Muscle layer of colon (tissue), 2 donors: ENCODE measurements around the gene SNX1.

Experiments used
- H3K27ac ChIP-seq: one replicate; pipeline ENCODE4 v1.7.0; 2013; ENCODE audit warnings: low read depth, mild to moderate bottlenecking, low read length, moderate library complexity
- H3K27me3 ChIP-seq, 2 donors: one replicate each; pipeline ENCODE4 v1.7.0; 2013; ENCODE audit warnings: low read length in 2 of 2, mild to moderate bottlenecking in 2 of 2; ENCODE audit not compliant: insufficient read depth in 2 of 2, control insufficient read depth in 1 of 2
- H3K36me3 ChIP-seq: one replicate; pipeline ENCODE4 v1.7.0; 2013; ENCODE audit warnings: mild to moderate bottlenecking, low read length; ENCODE audit not compliant: insufficient read depth
- H3K4me1 ChIP-seq: one replicate; pipeline ENCODE4 v1.7.0; 2013; ENCODE audit warnings: mild to moderate bottlenecking, low read length; ENCODE audit not compliant: insufficient read depth
- H3K4me3 ChIP-seq, 2 donors: one replicate each; pipeline ENCODE4 v1.7.0; 2013; ENCODE audit warnings: low read length in 2 of 2, low read depth in 1 of 2, mild to moderate bottlenecking in 1 of 2, moderate library complexity in 1 of 2
- H3K9ac ChIP-seq: one replicate; pipeline ENCODE4 v1.7.0; 2013; ENCODE audit warnings: low read length
- H3K9me3 ChIP-seq: one replicate; pipeline ENCODE4 v1.7.0; 2013; ENCODE audit warnings: mild to moderate bottlenecking, low read length
- donor health status: abdominal sarcoma.
- donor health status: Adenocarcinoma of cecum.

Gene SNX1

DNA sequence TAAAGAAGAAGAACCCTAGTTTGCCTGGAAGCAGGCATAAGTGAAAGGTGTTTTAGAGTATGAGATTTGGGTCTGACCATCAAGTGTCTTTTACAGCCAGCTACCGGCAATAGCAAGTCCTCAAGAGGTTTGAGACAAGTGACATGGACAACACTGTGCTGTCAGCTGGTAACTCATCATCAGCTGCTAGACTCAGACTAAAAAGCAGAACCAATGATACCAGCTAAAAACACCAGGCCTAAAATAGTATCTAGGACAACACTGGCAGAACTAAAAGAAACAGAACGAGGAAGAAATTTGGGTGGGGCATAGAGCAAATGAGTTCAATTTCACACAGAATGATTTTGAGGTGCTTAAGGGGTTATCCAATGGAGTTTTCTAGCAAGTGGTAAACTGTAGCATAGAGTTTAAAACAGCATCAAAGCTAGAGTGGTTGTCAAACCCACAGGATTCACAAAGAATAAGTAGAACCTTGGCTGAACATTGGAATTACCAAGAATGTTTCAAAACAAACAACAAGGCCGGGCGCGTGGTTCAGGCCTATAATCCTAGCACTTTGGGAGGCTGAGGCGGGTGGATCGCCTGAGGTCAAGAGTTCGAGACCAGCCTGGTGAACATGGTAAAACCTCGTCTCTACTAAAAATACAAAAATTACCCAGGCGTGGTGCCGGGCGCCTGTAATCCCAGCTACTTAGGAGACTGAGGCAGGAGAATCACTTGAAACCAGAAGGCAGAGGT lies 6.1 kb upstream of the SNX1 start:
- Histone ChIP-seq H3K36me3 (peaks cover 16% of the 10 kb centered on the region), H3K9ac (no peak overlapping the region), H3K9me3 (no peaks in the 10 kb centered on the region), H3K27me3 (no peaks in the 10 kb centered on the region), H3K4me3 (no peak overlapping the region), H3K27ac (no peak overlapping the region), H3K4me1 (peaks cover 16% of the 10 kb centered on the region)

DNA sequence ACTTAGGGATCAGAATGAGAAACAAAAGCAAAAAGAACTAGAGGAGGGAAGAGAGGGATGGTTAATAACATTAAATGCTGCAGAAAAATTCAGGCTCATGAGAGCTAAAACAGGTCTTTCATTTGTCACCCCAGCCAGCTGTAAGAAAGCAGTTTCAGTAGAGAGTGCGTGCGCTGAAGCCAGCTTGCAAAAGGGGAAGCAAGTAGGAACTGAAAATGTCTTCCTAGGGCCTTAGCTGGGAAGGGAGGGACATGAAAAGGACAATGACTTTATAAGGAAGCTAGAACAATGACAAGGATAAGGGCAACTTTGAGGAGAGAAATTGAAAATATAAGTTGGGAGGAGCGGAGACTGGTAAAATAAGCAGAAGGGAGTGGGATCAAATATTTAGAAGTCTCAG lies 5.3 kb upstream of the SNX1 start:
- H3K4me1 ChIP-seq = peaks cover 24% of the 10 kb centered on the region
- H3K4me3 ChIP-seq = no peak overlapping the region
- H3K9ac ChIP-seq = no peak overlapping the region
- peaks cover 16% of the 10 kb centered on the region for H3K36me3 ChIP-seq
- H3K27ac ChIP-seq = no peak overlapping the region
- no peaks in the 10 kb centered on the region for H3K9me3 ChIP-seq
- no peaks in the 10 kb centered on the region for H3K27me3 ChIP-seq

GRCh38 chr15:64092075-64092820 lies 3.5 kb upstream of the SNX1 start:
- no peaks in the 10 kb centered on the region for H3K9me3 ChIP-seq
- no peaks in the 10 kb centered on the region for H3K27me3 ChIP-seq
- H3K27ac ChIP-seq = no peak overlapping the region
- H3K4me3 ChIP-seq = peak overlapping the region; percentile 83 to 95
- H3K36me3 ChIP-seq = peaks cover 16% of the 10 kb centered on the region
- H3K9ac ChIP-seq = peak overlapping the region; percentile 86
- peaks cover 32% of the 10 kb centered on the region for H3K4me1 ChIP-seq

DNA sequence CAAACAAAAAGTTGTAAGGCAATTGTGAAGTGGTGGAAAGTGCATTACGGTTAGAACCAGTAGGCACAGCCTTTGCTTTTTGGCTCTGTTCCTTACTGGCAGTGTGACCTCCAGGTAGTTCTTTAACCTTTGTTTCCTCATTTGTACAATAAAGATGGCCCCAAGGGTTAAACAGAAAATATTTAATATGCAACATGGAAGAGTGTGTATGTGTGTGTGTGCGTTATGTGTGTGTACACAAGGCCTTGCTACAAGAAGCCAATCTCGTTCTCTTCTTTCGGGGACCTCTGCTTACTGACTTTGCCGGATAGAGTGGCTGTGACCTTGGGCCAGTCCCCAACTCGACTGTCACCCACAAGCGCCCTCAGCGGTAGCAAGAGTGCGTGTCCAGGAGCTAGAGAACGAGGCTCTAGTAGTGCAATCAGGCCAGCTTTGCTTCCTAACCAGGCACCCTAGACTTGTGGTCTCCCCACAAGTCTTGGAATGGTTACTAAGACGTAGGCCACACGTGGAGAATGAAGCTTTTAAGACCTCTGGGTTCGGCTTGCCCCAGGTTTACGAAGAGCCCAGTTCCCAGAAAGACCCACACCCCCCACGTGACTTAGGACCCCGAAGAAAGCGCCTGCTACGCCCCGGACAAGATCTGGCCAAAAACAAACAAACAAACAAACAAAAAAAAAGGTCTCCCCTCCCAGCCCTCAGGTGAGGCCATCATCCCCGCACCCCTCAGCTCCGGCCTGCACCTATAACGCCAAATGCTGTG lies 2.7 kb upstream of the SNX1 start:
- Histone ChIP-seq H3K36me3 (peaks cover 10% of the 10 kb centered on the region), H3K9me3 (no peaks in the 10 kb centered on the region), H3K27ac (peak overlapping the region; percentile 91), H3K4me3 (peak overlapping the region; percentile 83 to 95), H3K4me1 (peaks cover 40% of the 10 kb centered on the region), H3K27me3 (no peaks in the 10 kb centered on the region), H3K9ac (peak overlapping the region; percentile 86)

DNA sequence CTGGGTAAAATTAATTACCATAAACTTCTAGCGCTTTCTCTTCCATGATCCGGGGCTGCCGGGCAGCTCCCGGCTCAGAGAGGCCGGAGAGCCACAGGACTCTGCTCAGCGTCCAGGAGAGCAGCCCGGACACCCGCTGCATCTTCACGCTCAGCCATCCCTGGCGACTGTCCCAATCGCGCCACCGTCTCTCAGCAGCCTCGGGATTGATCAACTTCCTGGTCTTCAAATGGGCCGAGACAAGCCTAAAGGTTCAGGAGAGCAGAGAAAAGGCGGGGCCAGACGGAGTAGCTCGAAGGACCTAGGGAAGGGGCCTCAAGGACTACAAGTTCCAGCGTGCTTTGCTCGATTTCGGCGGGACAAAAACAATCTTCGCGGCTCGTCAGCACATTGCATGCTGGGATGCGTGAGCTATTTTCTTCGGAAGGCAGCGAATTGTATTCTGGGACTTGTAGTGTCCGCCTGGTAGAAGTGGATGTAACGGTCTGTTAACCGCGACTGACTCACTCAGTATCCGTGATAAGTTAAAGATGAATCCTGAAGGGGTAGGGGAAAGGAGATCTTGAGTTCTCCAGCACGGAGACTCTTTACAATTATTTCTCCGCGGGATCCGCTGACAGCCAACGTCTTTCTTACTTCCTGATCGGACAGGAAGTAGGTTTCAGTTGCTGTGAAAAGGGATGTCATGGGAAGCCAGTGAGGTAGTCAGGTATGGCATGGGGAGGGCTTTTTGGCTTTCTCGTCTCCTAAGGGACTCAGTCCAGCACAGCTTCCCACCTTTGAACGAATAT lies 2.0 kb upstream of the SNX1 start, which contains the start of gene CIAO2A:
CIAO2A (minus strand) TSS at position 212 of the 791 bp plus-strand sequence; CDS start at position 142, 70 bp downstream.
- H3K4me1 ChIP-seq = peaks cover 41% of the 10 kb centered on the region

DNA sequence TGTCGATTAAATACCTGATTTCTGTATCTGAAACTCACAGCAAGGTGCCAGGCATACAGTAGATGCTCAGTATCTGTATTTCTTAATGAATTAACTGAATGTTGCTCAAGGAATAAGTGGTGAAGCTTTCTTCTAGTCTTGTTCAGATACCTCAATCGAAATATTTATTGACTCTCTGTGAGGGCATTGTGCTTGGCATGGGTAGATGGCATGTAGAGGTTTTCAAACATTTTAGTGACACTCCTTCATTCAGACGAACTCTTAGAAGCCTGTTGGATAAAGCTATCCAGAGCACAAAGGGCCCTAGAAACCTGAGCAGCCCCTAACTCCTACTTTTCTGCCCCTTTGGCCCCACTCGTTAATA lies 369 bp upstream of the SNX1 start:
- H3K27ac ChIP-seq = peak overlapping the region; percentile 53
- H3K9ac ChIP-seq = peak overlapping the region; percentile 58
- H3K4me3 ChIP-seq = peak overlapping the region in 1 of 2 donors; percentile 86

More for the DNA sequence above, 2.0 kb upstream of the SNX1 start, which contains the start of gene CIAO2A:
- Histone ChIP-seq H3K9ac (peak within 1 kb of the TSS; percentile 86), H3K36me3 (peaks cover 7% of the 10 kb centered on the region), H3K27me3 (no peaks in the 10 kb centered on the region), H3K4me3 (peak within 1 kb of the TSS; percentile 83 to 95), H3K9me3 (no peaks in the 10 kb centered on the region), H3K27ac (peak within 1 kb of the TSS; percentile 91)

GRCh38 chr15:64096668-64097384 lies 1.0 kb downstream of the SNX1 start:
- peak overlapping the region; percentile 4 for H3K27ac ChIP-seq
- H3K36me3 ChIP-seq = peaks cover 4% of the 10 kb centered on the region
- H3K4me3 ChIP-seq = peak overlapping the region; percentile 66 to 86
- H3K4me1 ChIP-seq = peaks cover 41% of the 10 kb centered on the region
- peak overlapping the region; percentile 58 for H3K9ac ChIP-seq
- H3K27me3 ChIP-seq = no peaks in the 10 kb centered on the region
- H3K9me3 ChIP-seq = no peaks in the 10 kb centered on the region

More for the DNA sequence above, 369 bp upstream of the SNX1 start:
- Histone ChIP-seq H3K27me3 (no peaks in the 10 kb centered on the region), H3K36me3 (peaks cover 4% of the 10 kb centered on the region), H3K9me3 (no peaks in the 10 kb centered on the region), H3K4me1 (peaks cover 41% of the 10 kb centered on the region)

GRCh38 chr15:64099379-64099778 lies 3.6 kb downstream of the SNX1 start:
- Histone ChIP-seq H3K4me3 (no peak overlapping the region), H3K9ac (no peak overlapping the region), H3K36me3 (peaks cover 4% of the 10 kb centered on the region), H3K27ac (no peak overlapping the region), H3K27me3 (no peaks in the 10 kb centered on the region), H3K4me1 (peaks cover 28% of the 10 kb centered on the region), H3K9me3 (no peaks in the 10 kb centered on the region)

GRCh38 chr15:64100958-64101357 lies 5.2 kb downstream of the SNX1 start:
- Histone ChIP-seq H3K9ac (no peak overlapping the region), H3K36me3 (peaks cover 4% of the 10 kb centered on the region), H3K4me3 (no peak overlapping the region), H3K4me1 (peaks cover 20% of the 10 kb centered on the region), H3K27me3 (no peaks in the 10 kb centered on the region), H3K9me3 (no peaks in the 10 kb centered on the region), H3K27ac (no peak overlapping the region)

- Histone ChIP-seq H3K4me1 (peaks cover 15% of the 10 kb centered on the region), H3K27ac (no peak overlapping the region)
Observed at GRCh38 chr15:64102497-64102896, 6.7 kb downstream of the SNX1 start.

More at GRCh38 chr15:64102497-64102896, 6.7 kb downstream of the SNX1 start:
- peaks cover 4% of the 10 kb centered on the region for H3K36me3 ChIP-seq
- no peak overlapping the region for H3K4me3 ChIP-seq
- H3K9ac ChIP-seq = no peak overlapping the region
- H3K27me3 ChIP-seq = no peaks in the 10 kb centered on the region
- H3K9me3 ChIP-seq = no peaks in the 10 kb centered on the region
